ENCODE measurements around the gene GALNS.
"Not testable (repeated sequence)": the region's sequence is repeated elsewhere in the genome, so short reads cannot be mapped to it uniquely, and the experiment has no call there.

Gene GALNS, protein sequence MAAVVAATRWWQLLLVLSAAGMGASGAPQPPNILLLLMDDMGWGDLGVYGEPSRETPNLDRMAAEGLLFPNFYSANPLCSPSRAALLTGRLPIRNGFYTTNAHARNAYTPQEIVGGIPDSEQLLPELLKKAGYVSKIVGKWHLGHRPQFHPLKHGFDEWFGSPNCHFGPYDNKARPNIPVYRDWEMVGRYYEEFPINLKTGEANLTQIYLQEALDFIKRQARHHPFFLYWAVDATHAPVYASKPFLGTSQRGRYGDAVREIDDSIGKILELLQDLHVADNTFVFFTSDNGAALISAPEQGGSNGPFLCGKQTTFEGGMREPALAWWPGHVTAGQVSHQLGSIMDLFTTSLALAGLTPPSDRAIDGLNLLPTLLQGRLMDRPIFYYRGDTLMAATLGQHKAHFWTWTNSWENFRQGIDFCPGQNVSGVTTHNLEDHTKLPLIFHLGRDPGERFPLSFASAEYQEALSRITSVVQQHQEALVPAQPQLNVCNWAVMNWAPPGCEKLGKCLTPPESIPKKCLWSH

DNA sequence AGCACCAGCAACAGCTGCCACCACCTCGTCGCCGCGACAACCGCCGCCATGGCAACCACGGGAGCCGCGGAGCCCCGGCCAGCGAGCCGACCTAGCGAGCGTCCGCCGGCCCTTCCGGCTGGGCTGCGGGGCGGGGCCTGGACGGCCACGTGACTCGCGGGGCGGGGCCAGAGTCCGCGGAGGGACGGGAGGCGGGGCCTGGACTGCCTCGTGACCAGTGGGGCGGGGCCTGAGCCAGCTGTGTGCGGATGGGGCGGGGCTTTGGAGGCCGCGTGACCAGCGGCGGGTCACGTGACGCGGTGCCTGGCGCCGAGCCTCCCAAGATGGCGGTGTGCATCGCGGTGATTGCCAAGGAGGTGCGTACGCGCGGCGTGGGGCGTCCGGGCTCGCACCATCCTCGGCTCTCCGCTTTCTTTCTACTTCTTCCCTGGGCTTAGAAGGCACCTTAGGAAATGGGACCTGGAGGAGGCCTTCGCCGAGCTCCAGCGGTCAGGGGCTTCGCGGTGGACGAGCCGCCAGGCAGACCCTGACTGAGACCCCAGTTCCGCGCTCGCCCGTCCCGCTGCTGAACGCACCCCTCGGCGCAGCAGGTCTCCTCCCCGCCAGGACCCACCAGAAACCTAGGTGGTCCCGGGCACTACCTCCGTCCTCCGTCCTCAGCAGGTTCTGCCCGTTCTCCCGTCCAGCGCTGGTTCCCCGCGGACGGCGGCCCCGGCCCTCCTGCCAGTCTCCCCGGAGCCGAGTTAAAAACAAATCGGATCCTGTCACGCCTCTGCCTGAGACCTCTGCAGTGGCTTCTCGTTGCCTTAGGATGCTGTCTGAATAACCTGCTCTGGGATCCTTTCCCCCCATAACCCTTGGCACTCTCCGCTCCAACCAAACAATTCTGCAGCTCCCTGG is at the start of gene GALNS, which contains the start of gene TRAPPC2L:
GALNS (minus strand) TSS at position 120 of the 900 bp plus-strand sequence; CDS start at position 50, 70 bp downstream.
TRAPPC2L (plus strand) TSS at position 300 of the 900 bp plus-strand sequence; CDS start at position 324, 24 bp downstream.
- peak; percentile 94 for DNase-seq (ENCODE audit: low spot score)

DNA sequence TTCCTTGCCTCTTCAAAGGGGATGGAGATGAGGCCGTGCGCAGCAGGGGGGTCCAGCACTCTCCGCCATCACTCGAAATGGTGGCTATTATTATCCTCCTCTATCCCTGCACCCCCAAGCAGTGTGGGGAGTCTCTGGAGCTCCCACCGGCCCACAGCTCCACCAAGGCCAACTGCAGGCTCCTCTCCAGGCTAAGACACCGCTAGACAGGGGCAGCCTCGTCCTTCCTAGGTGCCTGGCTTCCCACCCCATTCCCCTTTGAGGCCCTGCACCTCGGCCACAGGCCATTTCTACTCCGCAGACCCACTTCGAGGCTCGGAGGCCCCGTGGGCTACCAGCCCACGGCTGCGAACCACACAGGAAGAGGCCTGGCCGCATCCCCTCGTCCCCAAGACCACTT is 49.3 kb upstream of the GALNS start:
- DNase-seq (ENCODE audit: low spot score): no peak

DNA sequence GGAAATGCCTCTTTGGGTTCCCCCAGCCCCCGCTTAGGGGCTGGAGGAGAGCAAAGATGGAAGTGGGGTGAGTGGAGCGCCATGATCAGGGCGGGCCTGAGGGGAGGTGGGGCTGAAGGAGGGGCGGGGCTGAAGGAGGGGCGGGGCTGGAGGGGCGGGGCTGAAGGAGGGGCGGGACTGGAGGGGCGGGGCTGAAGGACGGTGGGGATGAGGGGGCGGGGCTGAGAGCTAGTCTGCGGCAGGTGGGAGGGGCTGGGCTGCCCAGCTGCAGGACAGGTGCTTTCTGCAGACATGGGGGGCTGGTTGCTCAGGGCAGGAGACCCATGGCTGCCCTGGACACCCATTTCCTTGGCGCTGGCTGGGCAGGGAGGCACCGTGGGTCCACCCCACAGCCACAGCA is 48.8 kb upstream of the GALNS start:
- DNase-seq (ENCODE audit: low spot score): peak; percentile 32

DNA sequence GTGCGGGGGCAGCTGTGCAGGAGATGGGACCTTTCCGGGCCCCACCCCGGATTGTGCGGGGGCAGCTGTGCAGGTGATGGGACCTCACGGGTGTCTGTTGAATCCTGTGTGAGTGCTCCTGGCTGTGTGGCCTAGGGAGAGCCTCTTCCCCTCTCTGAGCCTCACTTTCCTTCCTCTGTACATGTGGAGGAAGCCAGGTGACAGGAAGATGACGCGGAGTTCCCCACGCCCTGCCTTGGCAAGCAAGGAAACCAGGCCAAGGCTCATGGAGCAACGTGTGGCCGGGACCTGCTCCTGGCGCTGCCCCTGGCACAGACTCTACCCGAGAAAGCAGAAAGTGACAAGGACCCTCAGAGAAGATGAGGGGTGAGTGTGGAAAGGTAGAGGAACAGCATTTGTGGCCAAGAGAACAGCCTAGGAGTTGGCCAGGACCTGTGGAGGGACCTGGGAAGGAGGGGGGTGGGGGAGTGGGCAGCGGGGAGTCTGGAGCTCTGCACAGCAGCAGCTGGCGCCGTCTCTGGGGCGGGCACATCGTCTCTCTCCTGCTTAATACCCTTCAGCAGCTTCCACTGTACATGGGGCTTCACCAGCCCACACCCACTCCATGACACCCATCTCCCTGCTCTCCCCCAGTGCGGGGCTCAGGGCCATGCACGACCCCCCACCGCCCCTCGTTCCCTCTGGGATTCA is 48.1 kb upstream of the GALNS start:
- DNase-seq (ENCODE audit: low spot score): no peak

DNA sequence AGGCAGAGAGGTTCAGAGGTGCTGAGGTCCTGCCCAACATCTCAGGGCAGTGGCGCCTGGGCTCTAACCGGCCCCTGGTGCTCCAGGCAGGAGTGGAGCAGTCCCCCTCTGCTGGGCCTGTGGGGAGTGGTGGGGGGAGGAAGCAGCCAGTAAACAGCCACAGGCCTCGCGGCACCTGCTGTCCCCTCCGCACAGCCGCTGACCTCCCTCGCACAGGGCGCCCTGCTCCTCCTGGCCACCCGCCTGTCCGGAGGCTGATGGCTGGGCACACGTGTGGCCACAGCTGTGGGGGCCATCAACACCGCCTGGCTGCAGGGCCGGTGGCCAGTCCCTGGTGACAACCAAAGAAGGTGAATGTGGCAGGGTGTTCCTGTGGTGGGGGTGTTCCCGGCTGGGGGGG is 46.5 kb upstream of the GALNS start:
- no peak for DNase-seq (ENCODE audit: low spot score)

DNA sequence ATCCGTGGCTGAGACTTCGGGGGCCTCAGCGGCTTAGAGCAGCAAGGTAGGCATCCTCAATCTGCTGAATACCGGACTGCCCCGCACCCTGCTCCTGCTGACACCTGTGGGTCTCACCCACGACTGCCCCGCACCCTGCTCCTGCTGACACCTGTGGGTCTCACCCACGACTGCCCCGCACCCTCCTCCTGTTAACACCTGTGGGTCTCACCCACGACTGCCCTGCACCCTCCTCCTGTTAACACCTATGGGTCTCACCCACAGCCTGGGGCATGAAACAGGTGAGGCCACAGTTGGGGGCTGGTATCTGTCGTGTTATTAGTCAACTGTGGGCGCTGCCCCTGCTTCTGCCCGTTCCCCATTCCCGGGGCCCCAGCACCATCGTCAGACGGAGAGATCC is 46.0 kb upstream of the GALNS start:
- no peak for DNase-seq (ENCODE audit: low spot score)

DNA sequence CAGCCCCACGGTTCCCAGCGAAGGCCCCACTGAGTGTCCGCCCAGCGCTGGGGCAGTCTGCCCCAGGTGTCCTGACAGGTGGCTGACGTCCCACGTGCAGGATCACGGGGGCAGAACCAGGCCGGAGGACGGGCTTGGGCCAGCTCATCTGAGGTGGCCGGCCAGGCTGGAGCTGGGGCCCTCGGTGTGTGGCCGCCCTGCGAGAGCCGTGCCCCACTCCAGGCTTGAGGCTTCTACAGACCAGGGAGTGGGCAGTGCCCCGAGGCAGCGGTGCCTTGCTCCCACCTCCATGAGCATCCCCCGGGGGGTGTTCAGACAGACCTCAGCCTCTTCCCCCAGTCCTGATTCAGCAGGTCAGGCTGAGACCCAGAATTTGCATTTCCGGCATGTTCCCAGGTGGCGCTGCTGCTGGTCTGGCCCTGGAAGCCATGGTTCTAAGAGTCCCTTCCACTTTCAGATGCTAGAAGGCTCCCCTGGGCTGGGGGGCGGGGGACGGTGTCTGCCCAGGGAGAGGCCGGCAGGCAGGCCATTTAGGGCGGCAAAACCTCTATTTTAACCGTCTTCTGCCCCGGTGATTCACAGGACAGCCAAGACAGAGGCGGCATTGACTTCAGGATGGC is 45.1 kb upstream of the GALNS start:
- DNase-seq (ENCODE audit: low spot score): no peak

DNA sequence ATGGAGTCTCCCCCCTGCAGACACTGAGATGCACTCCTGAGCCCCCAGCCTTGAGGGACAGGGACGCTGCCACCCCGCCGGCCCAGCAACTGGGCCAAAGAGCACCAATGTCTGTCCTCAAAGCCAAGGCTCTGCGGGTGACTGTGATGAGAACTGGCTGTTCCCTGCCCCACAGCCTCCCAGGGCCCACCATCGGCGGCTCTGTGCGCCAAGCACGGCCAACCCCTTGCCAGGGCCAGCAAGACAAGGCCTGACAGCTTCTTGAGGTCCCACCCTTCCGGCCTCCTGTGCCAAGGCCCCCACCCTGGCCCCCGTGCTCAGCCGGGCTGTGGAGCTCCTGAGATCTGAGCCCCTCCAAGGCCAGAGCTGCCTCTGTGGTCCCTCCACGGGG is 43.9 kb upstream of the GALNS start:
- DNase-seq (ENCODE audit: low spot score): no peak

DNA sequence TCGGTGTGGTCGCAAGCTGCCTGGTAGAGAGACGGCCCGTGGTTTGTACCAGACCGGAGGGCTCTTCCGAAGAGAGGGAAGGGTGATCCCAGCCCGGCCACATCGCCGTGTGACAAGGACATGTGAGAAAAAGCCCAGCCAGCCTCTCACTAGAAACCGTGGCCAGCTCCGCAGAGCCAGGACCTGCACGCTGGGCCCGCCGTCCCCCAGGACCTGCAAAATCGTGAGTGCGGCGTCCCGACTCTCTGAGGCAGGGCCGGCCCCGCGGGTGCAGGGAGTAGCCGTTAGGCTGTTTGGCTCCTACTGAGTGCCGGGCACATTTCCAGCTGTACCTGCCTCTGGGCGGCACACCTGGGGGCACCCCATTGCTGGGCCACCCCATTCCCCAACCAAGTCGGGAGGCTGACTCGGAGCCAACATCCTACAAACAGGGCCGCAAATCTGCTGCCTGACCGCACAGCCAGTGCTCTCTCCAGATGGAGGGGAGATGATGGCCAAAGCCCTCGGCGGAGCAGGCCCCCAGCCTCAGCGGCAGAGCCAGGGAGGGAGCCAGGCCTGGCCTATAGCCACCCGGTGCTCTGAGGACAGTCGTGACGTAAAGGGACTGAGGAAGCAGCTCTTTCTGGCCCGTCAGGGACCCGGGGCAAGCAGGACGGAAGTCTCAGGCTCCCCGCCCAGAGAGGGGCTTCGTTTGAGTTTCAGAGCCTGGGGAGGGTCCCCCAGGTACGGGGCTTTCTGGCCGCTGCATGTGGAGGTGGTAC is 43.3 kb upstream of the GALNS start:
- no peak for DNase-seq (ENCODE audit: low spot score)

DNA sequence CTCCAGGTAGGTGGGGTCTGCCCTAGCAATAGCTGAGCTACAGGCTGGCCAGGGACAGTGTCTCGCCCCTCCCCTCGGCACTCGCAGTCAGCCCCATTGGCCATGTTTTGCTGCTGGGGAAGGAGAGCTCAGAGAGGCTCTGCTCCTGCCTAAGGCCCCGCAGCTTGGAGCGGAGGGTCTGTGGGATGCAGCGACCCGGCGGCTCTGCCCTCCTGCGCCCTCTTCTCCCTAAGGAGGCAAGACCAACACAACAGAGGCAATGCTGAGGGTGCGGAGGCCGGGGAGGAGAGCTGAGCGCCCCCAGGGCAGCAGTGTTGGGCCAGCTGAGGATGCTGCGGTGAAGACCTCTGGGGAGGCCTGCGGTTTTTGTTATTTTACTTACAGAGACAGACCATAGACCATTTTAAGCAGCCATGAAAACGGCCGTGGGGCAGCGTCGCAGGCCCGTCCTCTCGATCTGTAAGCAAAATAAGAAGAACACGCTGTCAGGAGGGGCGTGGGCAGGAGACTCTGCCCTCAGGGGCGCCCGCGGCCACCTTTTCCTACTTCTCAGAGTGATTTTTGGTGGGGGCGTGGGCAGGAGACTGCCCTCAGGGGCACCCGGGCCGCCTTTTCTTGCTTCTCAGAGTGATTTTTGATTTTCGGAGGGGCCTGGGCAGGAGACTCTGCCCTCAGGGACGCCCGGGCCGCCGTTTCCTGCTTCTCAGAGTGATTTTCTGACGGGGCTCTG is 41.1 kb upstream of the GALNS start:
- DNase-seq (ENCODE audit: low spot score): no peak

DNA sequence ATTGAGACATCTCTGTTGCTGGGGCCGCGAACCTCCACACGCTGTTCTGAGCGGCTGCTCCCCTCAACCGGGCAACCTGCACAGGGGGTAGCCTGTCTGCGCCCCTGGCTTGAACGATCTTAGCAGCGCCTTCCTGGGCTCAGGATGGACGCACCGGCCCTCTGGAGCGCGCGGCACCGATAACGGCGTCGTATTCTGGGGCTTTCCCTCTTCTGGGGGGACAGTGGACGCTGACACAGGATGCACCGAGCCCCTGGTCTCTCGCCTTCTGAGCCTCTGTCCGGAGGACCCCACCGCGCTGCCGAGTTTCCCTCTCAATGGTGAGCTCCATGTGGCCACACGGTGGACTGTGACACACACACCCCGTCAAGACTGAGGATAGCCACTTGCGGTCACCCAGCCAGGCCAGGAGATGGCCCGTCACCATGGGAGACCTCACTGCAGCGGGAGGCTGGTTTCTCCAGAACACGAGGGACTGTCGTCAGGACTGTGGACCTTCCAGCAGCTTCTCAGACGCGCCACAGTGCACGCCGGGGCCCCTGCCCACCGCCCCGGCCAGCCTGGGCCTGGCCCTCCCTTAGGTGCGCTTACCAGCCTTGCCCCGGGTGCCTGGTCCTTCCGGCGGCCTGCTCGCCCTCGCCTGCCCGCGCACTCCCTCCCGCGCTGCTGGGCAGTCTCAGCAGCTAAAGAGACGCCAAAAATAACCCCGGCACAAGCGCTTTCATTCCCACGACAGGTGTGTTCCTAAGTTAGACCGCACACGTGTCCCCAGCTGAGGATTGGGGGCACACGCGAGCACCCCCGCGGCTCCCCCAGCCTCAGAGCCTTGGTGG is 39.7 kb upstream of the GALNS start:
- DNase-seq (ENCODE audit: low spot score): no peak

DNA sequence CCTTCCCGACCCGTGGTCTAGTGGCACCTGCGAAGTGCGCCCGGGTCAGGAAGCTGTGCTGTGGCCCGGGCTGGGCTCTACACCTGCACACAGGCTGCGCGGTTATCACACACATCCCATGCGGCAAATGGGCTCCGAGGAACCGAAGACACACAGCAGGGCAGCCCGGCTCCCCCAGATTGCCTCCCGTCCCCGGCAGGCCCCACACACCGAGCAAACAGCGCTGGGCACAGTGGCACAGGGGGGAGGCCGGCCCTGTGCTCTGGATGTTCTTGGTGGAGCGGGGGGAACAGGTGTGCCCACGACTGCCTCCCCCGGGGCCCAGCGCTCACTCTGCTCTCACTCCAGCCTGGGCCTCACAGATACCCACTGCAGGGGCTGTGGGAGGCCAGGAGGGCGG is 38.6 kb upstream of the GALNS start:
- DNase-seq (ENCODE audit: low spot score): no peak

DNA sequence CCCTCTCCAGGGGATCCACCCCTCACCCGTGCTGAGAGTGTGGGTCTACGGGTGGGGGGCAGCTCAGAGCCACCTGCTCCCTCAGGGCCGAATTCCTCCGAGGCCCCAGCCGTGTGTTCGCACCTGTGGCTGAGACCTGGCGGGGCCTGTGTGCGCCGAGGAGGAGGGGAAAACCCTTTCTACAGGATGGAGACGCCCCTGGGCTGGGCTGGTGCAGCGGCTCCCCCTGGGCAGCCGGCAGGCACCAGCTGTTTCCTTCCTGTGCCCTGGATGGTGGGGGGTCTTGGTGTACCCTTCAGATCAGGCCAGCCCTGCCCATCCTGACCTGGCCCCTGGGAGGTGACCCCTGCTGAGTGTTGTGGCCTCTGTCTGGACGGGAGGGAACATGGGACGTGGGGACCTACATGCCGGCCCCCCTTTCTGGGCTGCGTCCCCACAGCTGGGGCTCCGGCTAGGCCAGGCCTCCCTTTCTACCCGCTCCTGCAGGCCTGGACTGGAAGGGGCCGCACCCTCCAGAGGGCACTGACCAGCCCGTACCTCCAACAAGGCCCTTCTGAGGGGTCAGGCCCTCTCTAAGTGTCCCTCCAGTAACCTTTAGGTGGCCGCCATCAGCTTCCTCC is 38.0 kb upstream of the GALNS start:
- DNase-seq (ENCODE audit: low spot score): no peak

DNA sequence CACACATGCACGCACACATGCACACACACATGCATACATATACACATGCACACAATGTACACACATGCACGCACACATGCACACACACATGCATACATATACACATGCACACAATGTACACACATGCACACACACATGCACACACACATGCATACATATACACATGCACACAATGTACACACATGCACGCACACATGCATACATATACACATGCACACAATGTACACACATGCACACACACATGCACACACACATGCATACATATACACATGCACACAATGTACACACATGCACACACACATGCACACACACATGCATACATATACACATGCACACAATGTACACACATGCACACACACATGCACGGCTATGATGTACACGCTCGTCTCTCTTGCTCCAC is 37.5 kb upstream of the GALNS start:
- not testable (repeated sequence) for DNase-seq (ENCODE audit: low spot score)

DNA sequence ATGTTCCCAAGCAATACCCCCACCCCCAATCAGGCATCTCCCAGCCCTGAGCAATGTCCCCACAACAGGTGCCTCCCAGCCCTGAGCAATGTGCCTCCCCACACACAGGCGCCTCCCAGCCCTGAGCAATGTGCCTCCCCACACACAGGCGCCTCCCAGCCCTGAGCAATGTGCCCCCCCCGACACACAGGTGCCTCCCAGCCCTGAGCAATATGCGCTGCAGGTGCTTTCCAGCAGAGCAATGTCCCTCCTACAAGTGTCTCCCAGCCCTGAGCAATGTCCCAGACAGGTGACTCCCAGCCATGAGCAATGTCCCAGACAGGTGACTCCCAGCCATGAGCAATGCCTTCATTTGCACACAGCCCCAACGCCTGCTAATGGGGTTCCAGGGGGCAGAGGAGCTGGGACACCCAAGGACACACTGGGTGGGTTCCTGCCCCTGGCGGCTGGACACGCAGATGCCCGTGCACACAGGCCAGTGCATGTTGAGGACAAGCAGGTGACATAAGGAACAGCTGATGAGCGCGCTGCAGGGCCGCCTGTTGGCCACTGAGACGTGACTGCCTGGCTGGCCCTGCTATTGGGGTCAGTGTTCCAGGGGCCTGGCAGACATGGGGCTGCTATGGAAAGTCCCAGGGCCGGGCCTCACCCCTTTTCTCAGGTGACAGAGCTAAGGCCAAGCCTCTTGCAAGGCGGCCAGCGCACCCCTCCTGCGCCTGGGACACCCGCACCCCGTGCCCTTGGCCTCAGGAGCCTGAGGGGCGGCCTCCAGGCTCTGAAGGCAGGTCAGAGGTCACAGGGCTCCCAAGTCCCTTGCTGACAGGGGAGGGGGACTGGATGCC is 36.6 kb upstream of the GALNS start:
- DNase-seq (ENCODE audit: low spot score): no peak

DNA sequence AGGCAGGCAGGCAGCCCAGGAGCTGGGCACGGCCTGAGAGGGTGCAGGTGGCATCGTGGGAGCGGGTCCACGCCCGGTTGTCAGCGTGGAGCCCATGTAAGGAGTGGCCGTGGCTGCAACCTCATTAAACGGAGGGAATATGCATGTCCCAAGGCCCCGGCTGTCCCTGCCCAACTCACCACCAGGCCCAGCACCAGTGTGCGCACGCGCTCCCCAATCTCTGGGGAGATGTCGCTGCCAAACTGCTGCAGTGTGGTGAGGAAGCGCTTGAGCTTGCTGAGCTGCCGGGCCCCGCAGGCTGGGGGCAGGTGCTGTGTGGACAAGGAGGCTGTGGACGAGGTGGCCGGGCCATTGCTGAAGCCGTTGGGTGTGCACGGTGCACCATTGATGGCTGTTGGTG is 35.3 kb upstream of the GALNS start:
- no peak for DNase-seq (ENCODE audit: low spot score)

DNA sequence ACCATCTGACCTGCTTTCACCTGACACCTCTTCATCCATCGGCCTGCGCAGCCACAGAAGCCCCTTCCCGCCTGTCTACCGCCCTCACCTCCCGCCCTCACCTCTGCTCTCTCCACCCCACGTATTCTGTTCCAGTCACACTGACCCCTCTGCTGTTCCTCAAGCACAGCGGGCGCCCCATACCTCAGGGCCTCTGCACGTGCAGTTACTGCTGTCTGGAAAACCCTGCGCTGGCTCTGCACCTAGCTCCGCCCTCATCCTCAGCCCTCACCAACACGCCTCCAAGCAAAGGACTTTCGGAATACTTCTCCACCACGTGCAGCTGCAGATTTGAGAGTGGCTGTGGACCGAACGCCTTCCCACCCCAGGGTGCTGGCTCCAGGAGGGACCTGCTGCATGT is 34.3 kb upstream of the GALNS start:
- no peak for DNase-seq (ENCODE audit: low spot score)
